GM19193 (cell line): ENCODE results near the gene TRIM69.
A peak's percentile ranks its signal among the peaks of the same experiment; 100 is the strongest.

Experiments used
- POLR2A ChIP-seq: IDR thresholded peaks from 4 replicates; pipeline ENCODE4 v1.6.1; 2011; ENCODE audit not compliant: insufficient read depth, insufficient read length; ENCODE audit errors: extremely low read depth

Gene TRIM69

DNA sequence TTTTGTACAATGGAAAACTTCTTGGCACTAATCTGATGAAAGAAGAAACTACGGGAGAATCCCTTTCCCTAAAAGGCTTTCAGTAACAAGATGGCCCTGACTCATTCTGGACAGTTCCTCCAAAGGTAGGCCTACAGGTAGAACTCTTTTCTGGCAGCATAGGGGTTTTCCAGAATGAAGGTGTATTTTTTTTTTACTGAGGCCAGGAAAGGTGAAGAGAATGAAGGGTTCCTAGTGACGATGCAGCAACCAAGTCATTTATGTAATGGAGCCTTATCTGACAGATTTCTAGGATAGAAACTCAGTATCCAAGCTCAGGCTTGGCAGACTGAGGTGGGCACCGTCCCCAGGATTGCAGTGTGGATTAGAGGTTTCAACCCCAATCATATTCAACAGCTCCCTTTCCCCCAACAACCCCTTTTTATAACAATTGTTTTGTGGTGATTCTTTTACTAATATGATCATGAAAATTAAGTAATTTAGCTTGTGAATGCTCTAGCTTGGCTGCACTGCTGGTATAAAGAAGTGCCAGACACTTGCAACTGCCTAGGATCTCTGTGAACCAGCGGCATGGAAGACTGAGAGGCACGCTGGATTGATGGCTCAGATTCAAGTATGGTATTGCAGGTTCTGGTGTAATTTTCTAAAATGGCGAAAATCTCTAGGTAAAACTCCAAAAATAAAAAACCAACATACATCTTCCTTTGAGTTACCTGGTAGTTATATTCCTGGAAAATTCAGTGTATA, 8.7 kb upstream of the TRIM69 start:
- TF ChIP-seq POLR2A = no peak

GRCh38 chr15:44728232-44728575, 8.1 kb upstream of the TRIM69 start:
- TF ChIP-seq POLR2A = peak; percentile 56

GRCh38 chr15:44728576-44729407, 7.5 kb upstream of the TRIM69 start:
- TF ChIP-seq POLR2A = peak; percentile 95

DNA sequence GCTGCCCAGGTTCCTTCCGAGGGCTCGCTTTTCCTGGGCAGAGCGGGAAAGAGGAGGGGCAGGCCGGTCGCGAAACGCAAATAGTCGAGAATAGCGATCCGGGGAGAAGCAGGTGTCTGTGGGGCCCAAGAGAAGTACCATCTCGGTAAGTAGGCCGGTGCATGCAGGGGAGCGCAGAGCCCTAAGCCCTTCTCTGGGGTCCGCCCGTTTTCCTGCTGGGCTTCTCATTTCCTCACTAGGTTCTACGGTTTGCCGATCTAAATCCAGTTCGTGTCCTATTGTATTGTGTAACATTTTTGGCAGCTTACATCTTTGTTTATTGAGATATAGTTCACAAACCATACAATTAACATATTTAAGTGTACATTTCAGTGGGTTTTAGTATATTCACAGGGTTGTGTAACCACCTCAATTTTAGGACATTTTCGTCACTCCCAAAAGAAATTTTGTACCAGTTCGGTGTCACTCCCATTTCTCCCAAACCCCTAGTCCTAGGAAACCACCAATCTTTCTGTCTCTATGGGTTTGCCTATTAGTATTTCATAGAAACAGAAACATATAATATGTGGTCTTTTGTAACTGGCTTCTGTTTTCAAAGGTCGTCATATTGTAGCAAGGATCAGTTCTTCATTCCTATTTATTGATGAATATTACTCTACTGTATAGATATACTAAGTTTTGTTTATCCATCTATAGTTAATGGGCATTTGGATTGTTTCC, 6.8 kb upstream of the TRIM69 start:
- no peak for TF ChIP-seq POLR2A

- TF ChIP-seq POLR2A = no peak
These were observed 1.4 kb upstream of the TRIM69 start for GRCh38 chr15:44734839-44735481.

DNA sequence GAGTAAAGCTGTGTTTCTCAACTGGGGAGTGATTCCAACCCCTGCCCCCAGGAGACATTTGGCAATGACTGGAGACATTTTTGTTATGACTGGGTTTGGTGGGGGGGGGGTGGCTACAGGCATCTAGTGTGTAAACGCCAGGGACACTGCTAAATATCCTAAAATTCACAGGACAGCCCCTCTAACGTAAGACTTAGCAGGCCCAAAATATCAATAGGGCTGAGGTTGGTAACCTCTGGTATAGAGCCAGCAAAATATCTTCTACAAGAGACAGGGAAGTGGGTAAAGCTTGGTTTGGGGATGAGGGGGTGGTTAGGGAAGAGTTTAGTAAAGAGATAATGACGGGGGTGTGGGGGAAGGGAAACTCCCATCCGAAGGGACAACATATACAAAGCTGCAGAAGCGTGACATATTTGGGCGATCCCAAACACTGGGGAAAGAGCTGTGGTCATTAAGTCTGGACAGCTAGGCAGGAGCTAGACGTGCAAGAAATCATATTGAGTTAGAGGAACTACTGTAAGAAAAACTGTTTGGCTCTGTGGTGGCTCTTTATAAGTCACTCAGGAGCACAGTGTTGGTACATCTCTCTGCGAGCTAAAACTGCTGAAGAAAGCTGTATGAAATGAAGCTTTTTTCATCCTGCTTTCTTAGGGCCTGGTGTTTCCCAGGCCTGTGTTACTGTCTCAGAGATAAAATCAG, 697 bp upstream of the TRIM69 start:
- no peak for TF ChIP-seq POLR2A

DNA sequence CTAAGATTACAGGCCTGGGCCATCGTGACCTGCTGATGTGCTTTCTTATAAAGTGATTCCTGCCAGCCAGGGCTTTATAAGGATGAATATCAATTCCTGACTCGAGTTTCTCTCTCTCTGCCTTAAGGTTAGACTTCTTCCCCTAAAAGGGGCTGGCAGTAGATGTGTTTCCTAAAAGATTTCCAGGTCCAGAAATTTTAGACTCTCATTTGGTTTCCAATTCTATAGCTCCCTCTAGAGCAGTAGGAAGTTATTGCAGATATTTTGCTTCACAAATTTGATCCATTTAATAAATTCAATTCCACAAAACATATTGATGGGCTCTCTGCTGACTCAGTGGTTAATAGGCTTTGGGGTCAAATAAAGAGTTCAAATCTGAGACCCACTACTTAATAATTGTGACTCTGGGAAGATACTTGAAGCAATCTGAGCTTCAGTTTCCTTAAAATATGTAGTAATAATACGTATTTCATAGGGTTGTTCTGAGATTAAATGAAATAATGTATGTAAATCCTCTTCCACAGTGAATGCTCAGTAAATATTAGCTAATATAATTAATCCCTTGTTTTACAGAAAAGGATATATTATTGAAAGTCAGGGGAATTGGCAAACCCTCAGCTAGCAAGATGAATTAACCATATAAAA, 2.1 kb downstream of the TRIM69 start:
- no peak for TF ChIP-seq POLR2A

DNA sequence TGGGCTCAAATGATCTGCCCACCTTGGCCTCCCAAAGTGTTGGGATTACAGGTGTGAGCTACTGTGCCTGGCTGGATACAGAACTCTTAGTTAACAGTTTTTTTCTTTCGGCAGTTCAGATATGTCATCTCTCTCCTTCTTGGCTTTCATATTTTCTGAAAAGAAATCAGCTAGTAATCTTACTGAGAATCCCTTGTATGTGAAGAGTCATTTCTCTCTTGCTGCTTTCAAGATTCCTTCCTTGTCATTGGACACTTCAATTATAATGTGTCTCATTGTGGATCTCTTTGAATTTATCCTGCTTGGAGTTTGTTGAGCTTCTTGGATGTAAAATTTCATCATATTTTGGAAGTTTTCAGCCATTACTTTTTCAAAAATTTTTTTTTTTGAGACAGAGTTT, 17.0 kb downstream of the TRIM69 start:
- TF ChIP-seq POLR2A = no peak

DNA sequence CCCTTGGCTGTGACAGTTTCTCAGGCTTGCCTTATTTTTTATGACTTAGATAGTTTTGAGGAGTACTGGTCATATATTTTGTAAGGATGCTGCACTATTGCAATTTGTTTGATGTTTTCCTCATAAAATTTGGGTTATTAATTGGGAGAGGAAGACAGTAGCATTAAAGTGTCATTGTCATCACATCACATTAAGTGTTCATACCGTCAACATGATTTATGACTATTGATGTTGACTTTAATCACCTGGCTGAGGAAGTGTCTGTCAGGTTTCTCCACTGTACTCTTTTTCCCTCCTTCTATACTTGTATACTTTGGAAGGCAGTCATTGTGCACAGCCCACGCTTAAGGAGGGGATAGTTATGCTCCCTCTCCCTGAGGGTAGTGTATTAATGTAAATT, 26.9 kb downstream of the TRIM69 start:
- no peak for TF ChIP-seq POLR2A

GRCh38 chr15:44763848-44764247, 27.5 kb downstream of the TRIM69 start:
- no peak for TF ChIP-seq POLR2A

- TF ChIP-seq POLR2A = no peak
These were observed 28.7 kb downstream of the TRIM69 start for GRCh38 chr15:44765036-44765435.

- no peak for TF ChIP-seq POLR2A
These were observed 33.2 kb downstream of the TRIM69 start for GRCh38 chr15:44769521-44769920.

DNA sequence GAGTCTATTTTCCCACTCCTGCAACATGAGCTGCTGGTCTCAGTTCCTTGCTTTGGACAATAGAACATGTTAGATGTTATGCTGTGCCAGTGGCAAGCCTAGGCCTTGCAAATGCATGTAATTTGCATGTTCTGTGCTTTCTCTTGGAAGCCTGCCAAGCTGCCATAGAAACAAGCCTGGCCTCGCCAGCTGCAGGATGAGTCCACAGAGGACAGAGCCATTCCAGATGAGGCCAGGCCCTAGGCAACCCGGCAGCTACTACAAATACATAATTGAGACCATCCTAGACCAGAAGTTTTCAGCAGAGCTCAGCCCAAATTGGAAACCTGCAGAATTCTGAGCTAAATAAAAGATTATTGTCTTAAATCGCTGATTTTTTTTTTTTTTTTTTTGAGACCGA, 39.6 kb downstream of the TRIM69 start:
- TF ChIP-seq POLR2A = no peak

GRCh38 chr15:44779761-44780160, 43.4 kb downstream of the TRIM69 start:
- TF ChIP-seq POLR2A = no peak
